ENCODE measurements around the gene TENM4.

The TENM4 gene

DNA sequence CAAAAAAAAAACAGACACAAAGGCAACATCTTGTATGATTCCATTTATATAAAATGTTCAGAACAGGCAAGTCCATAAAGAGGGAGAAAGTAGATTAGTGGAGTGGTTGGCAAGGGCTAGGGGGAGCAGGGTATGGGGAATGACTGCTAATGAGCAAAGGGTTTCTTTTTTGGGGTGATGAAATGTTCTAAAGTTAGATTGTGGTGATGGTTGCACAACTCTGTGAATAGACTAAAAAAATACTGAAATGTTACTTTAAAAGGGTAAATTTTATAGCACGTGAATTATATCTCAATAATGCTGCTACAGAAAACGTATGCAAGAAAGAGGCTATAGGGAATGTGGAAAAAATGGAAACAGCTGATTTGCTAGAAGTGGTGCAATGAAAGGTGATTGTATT lies 155.1 kb downstream of the TENM4 start:
- no peak for DNase-seq

DNA sequence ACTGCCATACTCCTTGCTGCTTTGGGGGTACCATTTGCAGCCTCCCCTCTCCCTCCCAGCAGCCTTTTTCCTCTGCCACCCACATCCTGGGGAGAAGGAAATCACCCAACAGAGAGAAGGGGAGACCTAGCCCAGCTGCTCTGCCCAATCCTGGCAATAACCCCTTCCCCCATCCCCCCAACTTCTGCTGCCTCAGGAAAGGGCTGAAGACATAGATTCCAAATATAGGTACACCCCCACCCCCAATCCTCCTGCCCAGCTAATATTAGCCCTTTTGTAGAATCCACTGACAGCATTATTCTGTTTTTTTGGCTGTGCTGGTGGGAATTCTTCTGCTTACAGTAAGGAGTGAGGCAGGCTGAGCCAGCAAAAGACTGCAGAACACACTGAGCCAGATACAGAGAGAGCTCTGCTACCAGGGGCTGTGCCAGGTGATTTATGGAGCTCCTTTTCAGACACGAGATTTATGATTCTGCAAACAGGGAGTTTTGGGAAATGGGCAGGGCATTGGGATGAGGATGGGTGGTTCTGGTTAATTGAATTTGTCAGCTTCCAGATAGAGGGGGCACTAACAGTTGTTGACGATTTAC lies 164.0 kb downstream of the TENM4 start:
- no peak for DNase-seq

DNA sequence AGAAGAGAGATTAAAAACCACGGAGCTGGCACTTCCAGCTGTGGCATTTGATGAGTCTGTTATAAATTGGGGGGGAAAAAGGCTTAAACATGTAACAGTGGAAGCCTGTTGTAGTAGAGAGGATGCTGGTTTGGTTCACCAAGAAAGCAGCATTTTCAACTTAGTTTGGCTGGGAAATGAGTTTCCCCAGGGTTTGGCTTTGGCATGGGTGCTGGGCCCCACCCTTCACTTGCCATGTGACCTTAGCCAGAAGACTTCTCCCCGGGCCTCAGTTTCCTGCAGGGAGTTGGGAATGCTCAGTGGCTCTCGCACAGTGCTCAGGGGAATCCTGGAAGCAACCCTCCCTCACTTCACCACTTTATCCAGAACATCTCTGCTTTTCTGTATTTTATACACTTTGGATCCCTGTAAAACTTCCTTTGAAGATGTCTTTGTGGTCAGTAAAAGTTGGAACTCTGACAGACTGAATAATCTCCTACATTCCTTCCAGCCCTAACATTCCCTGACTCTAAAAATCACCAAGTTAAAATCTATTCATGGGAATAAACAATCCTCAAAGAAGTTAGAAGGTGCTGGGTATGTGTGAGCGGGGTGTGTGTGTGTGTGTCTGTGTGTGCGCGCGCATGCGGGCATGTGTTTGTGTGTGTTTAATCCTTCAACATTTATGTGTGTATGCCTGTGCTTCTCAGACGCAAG lies 166.0 kb downstream of the TENM4 start:
- no peak for DNase-seq

DNA sequence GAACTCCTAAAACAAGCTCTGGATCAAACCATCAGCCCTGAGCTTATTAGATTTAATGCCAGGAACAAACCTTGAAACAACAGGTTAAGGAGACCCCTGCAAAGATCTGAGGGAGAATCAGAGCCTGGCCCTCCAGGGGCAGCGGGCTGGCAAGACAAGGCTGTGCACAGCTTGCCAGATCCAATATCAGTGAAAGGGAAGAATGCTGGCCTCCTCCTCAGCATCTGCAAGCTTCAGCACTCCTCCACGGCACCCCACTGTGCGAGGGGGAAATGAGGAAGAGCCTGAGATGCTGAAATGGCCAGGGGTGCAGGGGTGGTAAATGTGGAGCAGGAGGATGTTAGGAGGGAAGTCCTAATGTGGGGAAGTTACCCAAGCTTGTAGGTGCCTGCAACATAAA lies 167.0 kb downstream of the TENM4 start:
- no peak for DNase-seq

DNA sequence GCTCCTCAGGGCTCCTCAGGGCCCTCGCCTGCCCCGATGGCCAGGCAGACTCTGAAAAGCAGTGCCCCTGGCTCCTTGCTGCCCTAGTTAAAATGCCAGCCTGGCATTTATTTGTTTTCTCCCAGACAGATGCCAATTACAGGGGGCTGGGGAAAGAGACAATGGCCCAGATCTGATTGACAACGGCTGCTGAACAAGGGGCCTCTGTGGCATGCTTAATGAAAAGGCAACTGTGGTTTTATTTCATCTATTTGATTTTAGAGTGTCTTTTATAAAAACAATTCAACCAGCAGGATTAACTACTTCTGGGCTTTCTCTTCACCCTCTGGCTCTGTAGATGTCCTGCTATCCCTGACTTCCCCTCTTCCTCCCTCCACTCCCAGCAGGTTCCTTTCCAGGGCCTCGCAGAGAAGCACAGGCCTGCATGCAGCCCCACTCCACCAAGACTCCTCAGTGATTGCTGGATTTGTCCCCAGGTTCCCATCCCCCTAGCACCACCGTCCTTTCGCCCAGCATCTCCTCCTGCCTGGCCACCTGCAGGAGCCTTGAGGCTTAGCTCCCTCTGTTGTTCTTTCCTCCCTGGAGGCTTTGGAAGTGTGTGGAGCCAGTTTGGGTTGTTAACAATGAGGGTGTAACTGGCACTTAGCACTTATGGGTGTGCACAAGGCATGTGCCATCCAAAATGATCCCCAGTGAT lies 171.1 kb downstream of the TENM4 start:
- DNase-seq = no peak

DNA sequence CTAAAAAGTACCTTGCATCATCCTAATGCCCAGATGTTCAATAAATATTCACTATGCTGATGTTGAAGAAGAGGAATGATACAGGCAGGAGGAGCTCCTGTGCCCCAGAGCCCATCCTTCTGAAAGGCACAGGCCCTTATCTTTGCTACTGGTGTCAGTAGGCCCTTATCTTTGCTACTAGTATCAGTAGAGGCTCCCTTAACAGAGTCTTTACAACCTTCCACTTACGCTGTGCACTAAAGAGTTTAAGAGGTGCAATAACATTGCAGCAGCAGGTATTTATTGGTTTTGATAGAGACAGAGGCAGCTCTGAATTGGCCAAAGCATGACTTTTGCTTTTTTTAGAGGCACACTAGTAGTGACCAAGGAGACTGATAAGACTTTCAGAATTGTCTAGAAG lies 174.4 kb downstream of the TENM4 start:
- DNase-seq = no peak

DNA sequence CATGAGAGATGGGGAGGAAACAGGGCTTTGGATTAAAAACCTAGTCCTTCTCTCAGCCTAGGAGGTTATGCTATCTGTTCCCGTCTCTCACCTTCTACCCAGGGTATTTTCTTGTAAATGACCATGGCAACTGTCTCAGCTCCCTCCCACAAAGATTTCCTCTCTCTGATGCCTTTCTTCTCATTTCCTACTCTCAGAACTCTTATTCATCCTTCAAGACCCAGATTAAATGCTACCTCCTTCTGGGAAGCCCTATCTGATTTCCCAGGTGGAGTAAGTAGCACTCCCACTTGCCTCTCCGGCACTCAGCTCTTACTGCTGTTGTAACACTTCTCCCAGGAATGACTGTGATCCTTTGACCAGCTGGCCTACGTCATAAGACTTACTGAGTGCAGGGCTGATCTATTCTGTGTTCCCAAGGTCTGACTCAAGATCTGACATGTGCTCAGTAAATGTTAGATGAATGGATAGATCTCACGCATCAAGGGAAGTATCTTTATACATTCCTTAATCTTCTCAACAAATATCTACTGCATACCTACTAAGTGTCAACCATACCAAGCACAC lies 175.0 kb downstream of the TENM4 start:
- DNase-seq = no peak

DNA sequence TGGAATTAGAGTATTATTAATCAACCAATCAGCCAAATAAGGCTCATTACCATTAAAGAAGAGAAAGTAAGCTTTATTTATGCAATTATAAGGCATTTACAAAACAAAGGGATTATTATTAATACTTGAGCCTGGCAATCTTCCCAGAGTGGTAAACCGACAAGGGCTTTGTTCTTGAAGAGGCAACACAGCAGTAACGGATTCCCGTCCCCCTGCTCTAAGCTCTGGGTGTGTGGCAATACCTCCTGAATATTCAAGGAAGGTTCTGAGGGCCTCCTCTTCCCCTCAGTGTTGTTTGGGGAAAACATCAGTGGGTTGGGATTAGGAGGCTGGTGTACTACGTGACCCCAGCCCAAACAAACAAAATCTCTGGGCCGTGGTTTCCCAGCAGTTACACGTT lies 176.5 kb downstream of the TENM4 start:
- DNase-seq = no peak

DNA sequence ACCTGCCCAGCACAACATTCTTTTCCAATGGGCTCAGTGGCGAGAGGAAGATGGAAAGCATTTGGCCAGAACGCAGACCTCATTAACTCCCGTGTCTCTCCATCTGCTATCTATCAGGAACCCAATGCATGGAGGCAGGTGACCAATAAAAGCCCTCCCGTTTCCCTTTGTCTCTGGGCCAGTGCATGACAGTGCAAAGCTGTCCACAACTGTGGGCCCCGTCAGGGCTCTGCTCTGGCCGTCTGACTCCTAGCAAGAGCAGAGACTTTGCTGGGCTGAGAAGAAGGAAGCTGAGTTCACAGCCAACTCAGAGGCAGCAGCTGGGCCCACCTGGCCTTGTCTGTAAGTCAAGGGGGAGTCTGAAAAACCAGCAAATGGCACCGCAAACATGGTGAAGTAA lies 177.8 kb downstream of the TENM4 start:
- no peak for DNase-seq

DNA sequence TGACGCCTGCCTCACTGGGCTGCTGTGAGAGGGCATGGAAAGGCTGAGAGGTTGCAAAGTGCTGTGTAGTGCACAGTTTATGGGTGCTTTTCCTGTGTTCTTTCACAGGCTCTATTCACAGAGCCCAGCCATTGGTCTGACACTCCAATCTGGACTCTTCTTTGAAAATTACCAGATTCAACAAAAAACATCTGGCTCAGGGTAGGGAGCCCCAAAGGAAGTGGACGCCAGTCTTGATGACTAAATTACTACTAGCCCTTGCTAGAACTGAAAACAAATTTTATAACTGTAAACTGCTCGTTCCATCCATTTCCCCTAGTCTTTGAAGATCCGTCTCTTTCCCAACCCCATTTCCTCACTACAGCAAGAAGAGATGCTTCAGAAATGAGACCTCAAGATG lies 178.6 kb downstream of the TENM4 start:
- DNase-seq = no peak

DNA sequence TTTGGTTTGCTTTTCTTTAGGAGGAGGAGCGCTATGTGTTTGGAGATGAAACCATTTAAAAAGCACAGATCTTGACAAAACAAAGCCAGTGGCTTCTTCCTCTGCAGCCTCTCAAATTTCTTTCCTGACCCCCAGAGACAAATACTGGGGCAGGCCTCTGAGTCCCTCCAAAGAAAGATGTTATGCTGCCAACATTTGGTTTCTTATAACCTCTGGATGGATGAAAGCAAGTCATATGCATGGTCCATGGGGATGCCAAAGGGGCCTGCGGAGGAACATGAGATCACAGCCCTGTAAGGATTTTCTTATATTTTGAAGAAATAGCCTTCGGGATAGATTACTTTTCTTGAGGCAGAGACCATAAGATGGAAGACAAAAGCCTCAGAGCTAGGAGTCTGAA lies 179.1 kb downstream of the TENM4 start:
- no peak for DNase-seq

DNA sequence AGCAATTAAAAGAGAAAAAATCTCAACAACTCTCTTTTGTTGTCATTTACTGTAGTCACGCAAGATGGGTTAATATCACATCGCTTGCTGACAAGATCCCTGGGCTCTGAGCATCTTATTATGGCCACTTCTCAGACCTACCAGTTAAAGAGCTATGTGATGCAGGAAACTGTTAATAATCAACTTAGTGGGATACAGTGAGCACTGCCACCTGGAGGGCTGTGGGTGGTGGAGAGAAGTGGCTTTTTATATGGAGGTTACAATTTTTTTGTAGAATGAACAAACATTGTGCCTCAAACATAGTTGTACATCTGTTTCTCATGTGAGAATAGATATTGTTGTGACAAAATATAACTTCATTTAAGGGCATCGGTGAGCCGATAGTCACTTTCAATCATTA lies 181.0 kb downstream of the TENM4 start:
- no peak for DNase-seq

DNA sequence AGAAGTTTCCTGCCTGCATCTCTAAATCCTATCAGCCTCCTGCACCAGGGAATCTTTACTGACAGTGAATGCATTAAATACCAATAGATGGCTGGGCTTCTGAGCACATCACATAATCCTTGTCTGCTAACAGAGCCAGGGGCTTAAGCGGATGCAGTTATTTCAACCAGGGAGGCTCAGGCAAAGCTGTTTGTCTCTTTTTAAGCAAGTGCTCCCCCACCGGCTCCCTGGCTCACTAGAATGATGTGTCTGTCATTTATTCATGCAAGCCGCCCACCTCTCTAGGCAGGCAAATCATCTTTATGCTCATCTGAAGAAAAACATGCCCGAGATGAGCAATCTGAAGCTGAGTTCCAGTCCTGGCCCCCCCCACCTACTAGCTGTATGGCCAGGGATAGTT lies 182.3 kb downstream of the TENM4 start:
- no peak for DNase-seq

DNA sequence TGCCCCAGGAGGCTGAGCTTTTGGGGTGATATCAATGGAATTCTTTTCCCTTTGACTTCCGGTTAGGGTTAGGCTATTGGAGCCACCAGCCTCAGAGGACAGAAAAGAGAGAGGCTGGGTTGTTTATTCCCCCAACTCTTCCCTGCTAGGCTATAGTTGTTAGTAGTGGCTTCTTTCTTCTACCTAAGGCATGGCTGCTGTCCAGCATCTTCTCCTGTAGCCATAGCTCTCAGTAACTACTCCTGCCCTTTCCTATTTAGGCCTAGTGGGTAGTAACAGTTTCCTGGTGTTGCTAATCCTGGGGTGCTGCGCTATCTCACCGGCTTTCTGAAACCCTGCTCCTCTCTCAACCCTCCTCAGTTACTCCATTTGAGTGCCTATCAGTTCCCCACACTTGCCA lies 184.9 kb downstream of the TENM4 start:
- DNase-seq = no peak

DNA sequence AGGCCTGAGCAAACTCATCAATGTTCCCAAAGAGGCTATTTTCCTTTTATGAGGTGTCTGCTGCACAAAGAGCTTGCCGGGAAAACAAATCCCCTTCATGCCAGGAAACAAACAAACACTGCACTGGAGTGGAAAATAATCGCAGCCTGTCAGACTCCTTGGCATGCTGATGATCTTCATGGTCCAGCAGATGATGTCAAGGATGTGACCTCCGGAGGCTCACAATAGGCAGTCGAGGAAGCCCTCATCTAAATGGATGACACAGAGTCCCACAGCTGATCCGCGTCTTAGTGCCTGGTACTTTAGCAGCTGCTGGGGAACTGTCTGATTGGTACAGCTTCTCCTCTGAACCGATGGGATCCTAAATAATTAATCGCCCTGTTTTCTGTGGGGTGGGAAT lies 187.6 kb downstream of the TENM4 start:
- no peak for DNase-seq

DNA sequence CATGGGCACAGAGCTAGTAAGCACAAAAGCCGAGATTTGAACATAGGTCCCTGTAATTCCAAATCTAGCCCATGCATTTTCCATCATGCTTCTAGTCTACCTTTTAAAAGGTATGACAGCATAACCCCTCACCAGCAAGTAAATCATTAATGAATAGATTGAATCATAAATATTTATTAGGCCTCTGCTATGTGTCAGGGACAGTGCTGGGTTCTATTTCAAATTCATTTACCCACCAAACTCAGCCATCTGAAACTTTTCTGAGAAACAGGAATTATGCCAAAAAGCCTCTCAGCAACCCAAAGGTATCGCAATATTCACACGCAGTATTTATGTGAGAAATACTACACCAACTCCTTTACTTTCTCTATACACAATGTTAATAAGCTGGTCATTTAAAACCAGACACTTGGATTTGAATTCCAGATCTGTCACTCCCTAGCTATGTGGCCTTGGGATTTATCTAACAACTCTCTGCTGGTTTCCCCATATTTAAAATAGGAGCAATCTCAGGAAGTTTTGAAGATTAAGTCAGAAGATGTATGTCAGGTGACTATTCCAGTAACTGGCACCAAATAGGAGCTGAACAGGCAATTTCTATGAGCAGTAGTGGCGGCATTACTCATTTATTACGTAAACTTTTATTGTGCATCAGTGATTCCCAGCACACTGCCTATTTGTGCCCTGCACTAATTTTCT lies 191.4 kb downstream of the TENM4 start:
- no peak for DNase-seq

DNA sequence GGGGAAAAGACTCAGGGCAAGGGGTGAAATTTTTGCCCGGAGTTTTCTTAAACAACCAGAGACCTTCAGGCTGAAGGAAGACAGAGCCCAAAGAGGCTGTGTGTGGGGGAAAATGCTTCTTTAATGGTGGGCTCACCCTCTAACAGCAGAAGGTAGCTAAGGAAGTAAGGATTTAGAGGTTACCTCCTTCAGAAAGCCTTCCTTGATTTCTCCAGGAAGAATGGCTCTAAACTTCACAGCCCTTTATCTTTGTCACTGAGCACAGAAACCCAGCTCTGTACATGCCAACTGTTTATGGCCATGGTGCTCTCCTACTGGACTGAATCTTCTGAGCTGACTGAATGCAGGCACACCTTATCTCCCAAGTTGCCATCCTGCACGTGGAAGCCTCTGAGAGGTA lies 196.0 kb downstream of the TENM4 start:
- DNase-seq = no peak

DNA sequence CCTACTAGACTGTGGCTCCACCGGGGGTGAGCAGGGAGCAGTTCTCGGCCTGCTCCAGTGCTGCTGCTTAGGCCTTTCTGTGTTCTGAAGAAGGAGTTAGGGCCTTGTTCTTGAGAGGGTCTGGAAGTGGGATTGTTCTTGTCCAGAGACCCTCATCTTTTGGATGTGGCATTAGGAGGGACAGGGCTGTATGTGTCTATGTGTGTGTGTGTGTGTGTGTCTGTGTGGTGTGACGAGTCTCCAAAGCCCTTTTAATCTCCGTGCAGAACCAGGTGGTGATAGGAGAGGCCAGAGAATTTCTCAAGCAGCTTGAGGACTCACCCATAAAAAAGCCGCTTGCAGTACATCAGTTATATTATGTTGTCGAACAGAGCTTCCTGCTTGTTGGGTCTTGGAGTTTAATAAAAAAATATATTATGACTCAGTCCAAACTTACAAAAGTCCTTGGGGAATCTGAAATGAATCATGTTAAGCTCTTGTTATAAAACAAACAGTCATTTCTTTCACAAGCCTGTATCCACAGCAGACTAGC lies 196.5 kb downstream of the TENM4 start:
- no peak for DNase-seq

DNA sequence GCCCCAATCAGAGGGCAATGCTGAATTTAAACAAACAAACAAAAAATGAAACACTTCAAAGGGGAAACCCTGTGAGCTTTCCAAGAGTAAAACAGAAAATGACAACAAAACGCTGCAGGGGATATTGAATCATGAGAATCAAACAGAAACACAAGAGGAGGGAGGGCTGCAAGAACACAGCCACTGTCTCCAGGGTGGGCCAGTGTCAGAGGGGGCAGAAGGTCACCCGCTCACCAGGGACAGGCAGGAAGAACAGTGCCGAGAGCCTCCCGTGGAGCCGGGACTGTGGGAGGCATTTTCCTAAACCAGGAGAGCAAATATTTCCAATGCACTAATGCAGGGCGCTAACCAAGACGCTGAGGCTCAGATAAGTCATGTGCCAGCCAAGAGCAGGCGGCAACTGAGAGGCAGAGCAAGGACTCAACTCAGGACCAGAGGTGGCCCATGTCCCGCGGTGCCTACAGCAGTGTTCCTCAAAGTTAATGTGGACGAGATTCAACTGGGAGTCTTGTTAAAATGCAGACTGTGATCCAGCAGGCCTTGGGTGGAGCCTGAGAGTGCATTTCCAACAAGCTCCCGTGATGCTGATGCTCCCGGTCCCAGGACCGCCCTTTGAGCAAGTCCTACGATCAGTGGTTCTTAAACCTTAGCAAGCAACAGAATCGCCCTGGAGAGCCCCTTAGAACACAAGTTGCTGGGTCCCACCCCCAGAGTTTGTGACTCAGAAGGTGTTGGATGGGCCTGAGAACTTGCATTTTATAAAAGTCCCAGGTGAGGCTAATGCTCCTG lies 197.2 kb downstream of the TENM4 start:
- no peak for DNase-seq

DNA sequence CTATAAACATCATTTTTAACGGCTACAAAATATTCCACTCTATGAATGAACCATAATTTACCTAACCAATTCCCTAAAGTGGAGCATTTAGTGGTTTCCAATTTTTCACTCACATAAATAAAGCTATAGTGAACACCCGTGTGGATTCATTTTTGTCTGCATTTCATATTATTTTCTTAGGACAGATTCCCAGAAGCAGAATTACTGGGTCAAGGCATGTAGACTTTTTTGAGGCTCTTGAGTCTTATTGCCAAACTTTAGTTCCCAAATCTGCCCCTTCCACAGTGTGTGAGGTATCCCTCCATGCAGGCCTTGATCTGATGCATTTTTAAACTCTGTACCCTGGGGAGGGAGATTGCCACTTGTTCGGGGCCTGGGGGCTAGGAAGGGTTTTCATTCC lies 198.2 kb downstream of the TENM4 start:
- no peak for DNase-seq

DNA sequence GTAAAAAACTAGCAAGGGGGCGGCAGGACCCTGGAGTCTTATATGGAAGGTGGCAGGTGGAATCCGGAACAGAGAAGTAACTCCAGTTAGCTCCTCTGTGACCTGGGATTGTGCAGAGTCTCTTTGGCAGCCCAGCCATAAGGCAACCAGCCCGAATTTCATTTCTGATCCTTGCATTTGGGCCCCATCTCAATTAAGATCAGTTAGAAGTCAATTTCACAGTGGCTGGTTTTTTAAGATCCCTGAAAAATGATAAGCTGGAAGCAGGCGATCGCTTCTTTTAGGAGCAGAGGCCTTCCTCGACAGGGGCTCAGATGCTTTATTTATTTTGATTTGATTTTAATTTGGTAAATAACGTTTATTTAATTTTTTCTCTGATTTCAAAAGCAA lies 199.0 kb downstream of the TENM4 start:
- DNase-seq = no peak

DNA sequence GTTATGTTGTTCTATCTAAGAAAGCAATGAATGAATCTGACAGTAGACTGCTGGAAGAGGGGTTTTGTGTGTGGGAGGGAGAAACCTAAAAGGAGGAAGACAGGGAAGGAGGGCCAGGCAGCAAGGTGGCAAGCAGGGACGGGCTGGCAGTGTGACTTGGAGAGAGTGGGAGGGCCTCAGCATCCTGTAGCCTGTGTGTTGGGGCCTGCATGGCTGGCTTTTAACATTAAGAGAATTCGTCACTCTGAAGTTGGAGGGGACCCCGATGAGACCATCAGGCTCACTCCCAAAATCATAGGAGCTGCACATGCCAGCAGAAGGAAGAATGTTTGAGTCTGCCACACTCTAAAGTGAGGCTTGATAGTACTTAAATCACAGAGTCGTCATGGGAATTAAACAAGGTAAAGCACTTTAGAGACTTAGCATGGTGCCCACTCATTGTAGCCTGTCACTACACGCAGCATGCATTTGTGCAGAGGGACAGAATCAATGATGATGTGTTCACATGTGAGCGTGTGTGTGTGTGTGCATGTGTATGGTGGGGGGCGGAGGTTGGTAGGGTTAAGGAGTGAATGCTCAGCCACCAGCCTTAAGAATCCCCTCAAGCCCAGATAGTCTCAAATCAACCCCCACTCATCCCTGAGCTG lies 199.5 kb downstream of the TENM4 start:
- no peak for DNase-seq

All from DMS79 (cell line).